HepG2 (cell line): ENCODE data around the gene PKLR. TPM values are rescaled to one million over a fixed set of nuclear protein-coding genes. Genes with fewer than 3 reads are reported as not detected.

ENCODE experiments used
- ARID4A ChIP-seq: sonication (generic); formaldehyde crosslinking; IDR thresholded peaks from 2 replicates; pipeline ENCODE4 v1.5.0; 2020; ENCODE audit warnings: mild to moderate bottlenecking, missing genetic modification reagents, borderline replicate concordance
- E2F1 ChIP-seq: sonication (generic); formaldehyde crosslinking; IDR thresholded peaks from 2 replicates; pipeline ENCODE4 v1.5.0; 2020; ENCODE audit warnings: missing genetic modification reagents
- FOXO1 ChIP-seq: sonication (generic); formaldehyde crosslinking; IDR thresholded peaks from 2 replicates; pipeline ENCODE4 v1.4.0; 2020; ENCODE audit warnings: missing genetic modification reagents
- KAT8 ChIP-seq: IDR thresholded peaks from 2 replicates; pipeline ENCODE4 v1.6.1; 2016; ENCODE audit warnings: missing genetic modification reagents, missing compliant biosample characterization
- POGZ ChIP-seq: sonication (generic); formaldehyde crosslinking; IDR thresholded peaks from 2 replicates; pipeline ENCODE4 v1.4.0; 2020; ENCODE audit warnings: mild to moderate bottlenecking, missing genetic modification reagents
- PRDM10 ChIP-seq: sonication (generic); formaldehyde crosslinking; IDR thresholded peaks from 2 replicates; pipeline ENCODE4 v1.4.0; 2020; ENCODE audit warnings: low read depth, missing genetic modification reagents
- REPIN1 ChIP-seq: sonication (generic); formaldehyde crosslinking; IDR thresholded peaks from 2 replicates; pipeline ENCODE4 v1.8.0; 2022; ENCODE audit warnings: missing genetic modification reagents, low read depth, mild to moderate bottlenecking, borderline replicate concordance
- THAP8 ChIP-seq: sonication (generic); formaldehyde crosslinking; IDR thresholded peaks from 2 replicates; pipeline ENCODE4 v1.5.1; 2020; ENCODE audit warnings: missing genetic modification reagents, mild to moderate bottlenecking, borderline replicate concordance
- THAP9 ChIP-seq: sonication (generic); formaldehyde crosslinking; IDR thresholded peaks from 2 replicates; pipeline ENCODE4; 2020; ENCODE audit warnings: missing genetic modification reagents, mild to moderate bottlenecking, borderline replicate concordance
- ZFP41 ChIP-seq: sonication (generic); formaldehyde crosslinking; IDR thresholded peaks from 2 replicates; pipeline ENCODE4 v1.4.0; 2020; ENCODE audit warnings: mild to moderate bottlenecking, missing genetic modification reagents, borderline replicate concordance
- ZNF501 ChIP-seq: sonication (generic); formaldehyde crosslinking; IDR thresholded peaks from 2 replicates; pipeline ENCODE4 v1.5.1; 2020; ENCODE audit warnings: mild to moderate bottlenecking, moderate library complexity, missing genetic modification reagents
- ZNF557 ChIP-seq: sonication (generic); formaldehyde crosslinking; IDR thresholded peaks from 2 replicates; pipeline ENCODE4 v1.4.0; 2020; ENCODE audit warnings: missing genetic modification reagents
- ZNF589 ChIP-seq: sonication (generic); formaldehyde crosslinking; conservative IDR thresholded peaks from 2 replicates; pipeline ENCODE4 v1.8.0; 2022; ENCODE audit warnings: mild to moderate bottlenecking, moderate library complexity, missing genetic modification reagents
- ZSCAN9 ChIP-seq: IDR thresholded peaks from 2 replicates; pipeline ENCODE4 v1.6.1; 2016; ENCODE audit warnings: borderline replicate concordance
- polyA plus RNA-seq, 8 experiments: library from polyadenylated mRNA; depleted of rRNA in 3 of 8; stranded (reverse) in 7 of 8; unstranded in 1 of 8; fragments of >200 nt; fragmentation: Illumina TruSeq in 4 of 8; extraction: Trizol in 4 of 8; gene quantifications; 2 replicates each; pipeline versions ENCODE4 v1.2.1 to v1.2.3, GENCODE V29; 2011 to 2016; ENCODE audit warnings: low read depth in 4 of 8, missing spikeins in 1 of 8, mixed read lengths in 1 of 8; ENCODE audit not compliant: insufficient read depth in 1 of 8
- total RNA-seq, 5 experiments: library from RNA; depleted of rRNA; stranded (reverse); fragments of >200 nt; fragmentation: Illumina TruSeq; extraction: Trizol; gene quantifications; 2 replicates each; pipeline ENCODE4 v1.2.3, GENCODE V29; 2016; ENCODE audit warnings: low read depth in 1 of 5

PKLR gene
- total and polyA plus RNA-seq, 2 of the 13 experiments (the other 11 are each of a cell fraction or from before 2014, with no cell fraction given) = 10.3 to 29.3 TPM

- TF ChIP-seq ZSCAN9 (CRISPR knock-in tag) (peak; percentile 35), ZFP41 (no peak), ARID4A (CRISPR knock-in tag) (peak; percentile 50; the same call in 1 of the 2 replicates), PRDM10 (peak; percentile 57; the same call in 1 of the 2 replicates), E2F1 (CRISPR knock-in tag) (peak; percentile 39; the same call in 1 of the 2 replicates), KAT8 (CRISPR knock-in tag) (peak; percentile 70), THAP9 (CRISPR knock-in tag) (peak; percentile 11; the same call in 1 of the 2 replicates), ZNF501 (CRISPR knock-in tag) (0 out of 2 replicates have a peak, but pooled peaks have one; percentile 25), POGZ (CRISPR knock-in tag) (peak; percentile 72), THAP8 (CRISPR knock-in tag) (peak; percentile 46; the same call in 1 of the 2 replicates), ZNF589 (CRISPR knock-in tag) (no peak), REPIN1 (peak; percentile 60; the same call in 1 of the 2 replicates), FOXO1 (CRISPR knock-in tag) (0 out of 2 replicates have a peak, but pooled peaks have one; percentile 5), ZNF557 (CRISPR knock-in tag) (0 out of 2 replicates have a peak, but pooled peaks have one; percentile 7)
Measured at GRCh38 chr1:155324037-155324716, 22.9 kb upstream of the PKLR start (continued).
